ENCODE measurements around the gene APP.

APP gene

GRCh38 chr21:25890001-25890400, 280.6 kb downstream of the APP start:
- DNase-seq (ENCODE audit: low spot score) = no peak
- TF ChIP-seq, protein P1, sequence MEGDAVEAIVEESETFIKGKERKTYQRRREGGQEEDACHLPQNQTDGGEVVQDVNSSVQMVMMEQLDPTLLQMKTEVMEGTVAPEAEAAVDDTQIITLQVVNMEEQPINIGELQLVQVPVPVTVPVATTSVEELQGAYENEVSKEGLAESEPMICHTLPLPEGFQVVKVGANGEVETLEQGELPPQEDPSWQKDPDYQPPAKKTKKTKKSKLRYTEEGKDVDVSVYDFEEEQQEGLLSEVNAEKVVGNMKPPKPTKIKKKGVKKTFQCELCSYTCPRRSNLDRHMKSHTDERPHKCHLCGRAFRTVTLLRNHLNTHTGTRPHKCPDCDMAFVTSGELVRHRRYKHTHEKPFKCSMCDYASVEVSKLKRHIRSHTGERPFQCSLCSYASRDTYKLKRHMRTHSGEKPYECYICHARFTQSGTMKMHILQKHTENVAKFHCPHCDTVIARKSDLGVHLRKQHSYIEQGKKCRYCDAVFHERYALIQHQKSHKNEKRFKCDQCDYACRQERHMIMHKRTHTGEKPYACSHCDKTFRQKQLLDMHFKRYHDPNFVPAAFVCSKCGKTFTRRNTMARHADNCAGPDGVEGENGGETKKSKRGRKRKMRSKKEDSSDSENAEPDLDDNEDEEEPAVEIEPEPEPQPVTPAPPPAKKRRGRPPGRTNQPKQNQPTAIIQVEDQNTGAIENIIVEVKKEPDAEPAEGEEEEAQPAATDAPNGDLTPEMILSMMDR (IDR thresholded peaks at IDR 0.05; ENCODE audit: extremely low read depth, missing control alignments) = no peak

GRCh38 chr21:25888711-25889110, 281.9 kb downstream of the APP start:
- TF ChIP-seq, protein P1 (IDR thresholded peaks at IDR 0.05; ENCODE audit: extremely low read depth, missing control alignments) = no peak
- DNase-seq (ENCODE audit: low spot score) = no peak

- TF ChIP-seq, protein P1 (IDR thresholded peaks at IDR 0.05; ENCODE audit: extremely low read depth, missing control alignments) = no peak
- no peak for DNase-seq (ENCODE audit: low spot score)
Measured at GRCh38 chr21:25887646-25888306, 282.8 kb downstream of the APP start.

DNA sequence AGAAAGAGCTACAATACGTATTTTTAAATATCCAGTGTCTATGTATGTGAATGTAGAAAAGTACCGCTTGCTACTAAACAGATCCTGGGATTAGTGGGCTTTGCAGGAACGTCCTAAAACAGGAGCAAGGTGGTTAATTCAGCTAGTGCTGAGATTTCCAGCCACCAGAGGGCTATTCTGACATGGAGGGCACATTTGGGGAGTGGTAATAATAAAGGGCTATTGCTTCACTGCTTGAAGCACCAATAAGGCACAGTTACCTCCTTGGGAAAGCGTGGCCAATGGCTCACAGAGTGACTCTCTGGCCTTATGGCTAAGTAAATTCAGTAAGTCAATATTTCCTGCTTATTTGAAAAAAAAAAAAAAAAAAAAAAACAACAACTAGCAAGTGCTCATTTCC, 283.4 kb downstream of the APP start:
- TF ChIP-seq, protein P1 (IDR thresholded peaks at IDR 0.05; ENCODE audit: extremely low read depth, missing control alignments) = no peak
- DNase-seq (ENCODE audit: low spot score) = no peak

DNA sequence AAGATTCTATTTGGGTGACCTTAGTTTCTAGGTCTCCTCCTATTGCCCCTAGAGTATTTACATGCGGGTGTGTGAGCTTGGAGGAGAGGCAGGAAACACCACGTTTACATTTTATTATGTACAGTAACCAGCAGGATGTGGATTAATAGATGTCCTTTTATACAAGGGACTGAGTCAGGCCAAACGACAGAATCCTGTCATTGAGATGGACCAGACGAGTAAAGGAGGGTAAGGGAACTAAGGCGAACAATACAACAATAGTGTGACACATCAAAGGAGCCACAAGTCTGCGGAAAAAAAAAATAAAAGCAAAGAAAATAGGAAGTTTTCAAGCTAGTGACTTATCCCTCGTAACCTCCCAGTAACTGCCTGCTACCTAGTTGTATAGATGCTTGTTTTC, 284.7 kb downstream of the APP start:
- no peak for DNase-seq (ENCODE audit: low spot score)
- TF ChIP-seq, protein P1 (IDR thresholded peaks at IDR 0.05; ENCODE audit: extremely low read depth, missing control alignments) = no peak

DNA sequence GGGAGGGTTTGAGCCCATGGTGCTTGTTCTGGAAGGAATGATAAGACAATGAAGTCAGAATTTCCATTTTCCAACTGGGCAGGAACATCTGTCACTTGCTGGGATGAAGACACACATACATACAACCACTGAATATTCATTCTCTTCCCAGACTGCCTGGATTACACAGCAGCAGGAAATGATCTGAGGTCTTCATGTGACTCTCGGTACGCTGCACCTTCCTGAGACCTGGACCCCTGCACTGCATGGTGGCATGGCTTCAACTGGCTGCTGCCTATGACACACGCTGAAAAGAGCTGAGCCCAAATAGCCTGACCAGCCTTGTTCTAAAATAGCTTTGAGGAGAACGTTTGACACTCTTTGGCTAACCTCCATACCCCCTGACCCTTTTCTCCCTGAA, 285.2 kb downstream of the APP start:
- TF ChIP-seq, protein P1 (IDR thresholded peaks at IDR 0.05; ENCODE audit: extremely low read depth, missing control alignments) = no peak

DNA sequence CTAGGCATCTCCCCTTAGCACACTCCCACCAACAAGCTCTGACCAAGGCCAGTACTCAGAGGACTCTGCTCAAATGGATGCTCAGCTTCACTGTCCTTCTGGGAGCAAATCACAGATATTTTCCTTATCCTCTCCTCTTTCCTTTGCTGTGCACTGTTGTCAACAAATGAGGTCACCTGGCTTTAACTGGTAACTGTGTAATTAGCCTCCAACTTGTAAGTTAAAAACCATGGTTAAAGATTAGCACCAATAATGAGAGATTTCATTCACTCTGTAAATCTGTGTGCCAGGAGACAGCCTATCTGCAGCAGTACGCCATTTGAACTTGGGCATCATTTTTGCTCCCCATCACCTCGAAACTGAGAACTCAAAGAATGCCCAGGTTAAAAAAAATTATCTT, 286.3 kb downstream of the APP start:
- no peak for DNase-seq (ENCODE audit: low spot score)
- TF ChIP-seq, protein P1 (IDR thresholded peaks at IDR 0.05; ENCODE audit: extremely low read depth, missing control alignments) = no peak

More for the DNA sequence above, 285.2 kb downstream of the APP start:
- no peak for DNase-seq (ENCODE audit: low spot score)
